Muscle of back (tissue), 11 donors: Measurements from ENCODE around the gene STON1. TPM values are rescaled to one million over a fixed set of nuclear protein-coding genes. Genes with fewer than 3 reads are reported as not detected.
"Not testable (repeated sequence)": the region's sequence is repeated elsewhere in the genome, so short reads cannot be mapped to it uniquely, and the experiment has no call there.

Source experiments
- DNase-seq, 3 donors: peaks; one replicate each; pipeline versions ENCODE4 v3.0.0 to v3.0.0-alpha.2; 2013
- polyA plus RNA-seq, 10 donors: library from polyadenylated mRNA; unstranded; fragments of 120-200 nt; gene quantifications; one replicate each; pipeline ENCODE4 v1.2.1, GENCODE V29; 2013; ENCODE audit not compliant: insufficient read length in 10 of 10

STON1 gene
- polyA plus RNA-seq, 10 donors = 7.7 to 15.8 (median 9.3) TPM

GRCh38 chr2:48607307-48608014 lies 77.5 kb downstream of the STON1 start:
- DNase-seq = no peak

GRCh38 chr2:48613211-48613610 lies 83.3 kb downstream of the STON1 start:
- DNase-seq = no peak

GRCh38 chr2:48614581-48614980 lies 84.6 kb downstream of the STON1 start:
- not testable (repeated sequence) for DNase-seq

- DNase-seq = no peak
These were observed 87.7 kb downstream of the STON1 start, which contains the start of gene GTF2A1L for GRCh38 chr2:48617618-48618017. Gene GTF2A1L (plus strand): TSS chr2:48617856. CDS start chr2:48617875, 19 bp downstream.

GRCh38 chr2:48619526-48619925 lies 89.6 kb downstream of the STON1 start:
- no peak for DNase-seq

GRCh38 chr2:48620604-48621003 lies 90.7 kb downstream of the STON1 start:
- no peak for DNase-seq

GRCh38 chr2:48622691-48623090 lies 92.7 kb downstream of the STON1 start:
- not testable (repeated sequence) for DNase-seq

- no peak for DNase-seq
These were observed 94.7 kb downstream of the STON1 start for GRCh38 chr2:48624696-48625095.

GRCh38 chr2:48626047-48626446 lies 96.1 kb downstream of the STON1 start:
- DNase-seq = no peak

GRCh38 chr2:48633143-48633542 lies 103.2 kb downstream of the STON1 start:
- no peak for DNase-seq

- DNase-seq = no peak
These were observed 105.8 kb downstream of the STON1 start for GRCh38 chr2:48635786-48636185.

GRCh38 chr2:48638261-48638660 lies 108.3 kb downstream of the STON1 start:
- no peak for DNase-seq

Other genes starting within 250 kb of the STON1 start
- gene FOXN2, start 215.5 kb upstream of the STON1 start, polyA plus RNA-seq = 10 to 100 TPM; 15.0 to 27.9 (median 22.4) TPM
- 10 to 100 TPM; 14.2 to 20.5 (median 17.7) TPM for gene PPP1R21, start 89.4 kb upstream of the STON1 start, polyA plus RNA-seq
- gene GTF2A1L, start 87.7 kb downstream of the STON1 start, polyA plus RNA-seq = under 1 TPM in 6 of 10 donors, not detected in 4; 0.20 to 0.63 (median 0.45) TPM
- gene LHCGR, start 225.6 kb downstream of the STON1 start, polyA plus RNA-seq = under 1 TPM; 0.12 to 0.35 (median 0.19) TPM